GM21360 (cell line): Measurements from ENCODE around the gene PAXIP1.

Experiments
- ATAC-seq: cut with Tn5 transposase; IDR thresholded peaks from one replicate; pipeline ENCODE4 v1.9.1; 2021; ENCODE audit warnings: mild to moderate bottlenecking, moderate library complexity; ENCODE audit not compliant: unreplicated experiment

The PAXIP1 gene

GRCh38 chr7:154997840-154998370 is 5.0 kb downstream of the PAXIP1 start:
- ATAC-seq: no peak

GRCh38 chr7:154996756-154997155 is 6.2 kb downstream of the PAXIP1 start:
- ATAC-seq: no peak

GRCh38 chr7:154996101-154996500 is 6.8 kb downstream of the PAXIP1 start:
- no peak for ATAC-seq

GRCh38 chr7:154994996-154995395 is 7.9 kb downstream of the PAXIP1 start:
- no peak for ATAC-seq

GRCh38 chr7:154990964-154991540 is 11.9 kb downstream of the PAXIP1 start:
- no peak for ATAC-seq

- ATAC-seq: no peak
Observed at GRCh38 chr7:154987571-154987970, 15.4 kb downstream of the PAXIP1 start.

- ATAC-seq: no peak
Observed at GRCh38 chr7:154986200-154986945, 16.6 kb downstream of the PAXIP1 start.

GRCh38 chr7:154985230-154985629 is 17.7 kb downstream of the PAXIP1 start:
- no peak for ATAC-seq

- ATAC-seq: no peak
Observed at GRCh38 chr7:154984601-154985188, 18.2 kb downstream of the PAXIP1 start.

- ATAC-seq: no peak
Observed at GRCh38 chr7:154978017-154978416, 24.9 kb downstream of the PAXIP1 start.

GRCh38 chr7:154977250-154977649 is 25.7 kb downstream of the PAXIP1 start:
- no peak for ATAC-seq

- ATAC-seq: no peak
Observed at GRCh38 chr7:154976844-154977243, 26.1 kb downstream of the PAXIP1 start.

- no peak for ATAC-seq
Observed at GRCh38 chr7:154975984-154976383, 26.9 kb downstream of the PAXIP1 start.

- no peak for ATAC-seq
Observed at GRCh38 chr7:154973381-154973780, 29.5 kb downstream of the PAXIP1 start.

- ATAC-seq: no peak
Observed at GRCh38 chr7:154968336-154969001, 34.5 kb downstream of the PAXIP1 start.

- no peak for ATAC-seq
Observed at GRCh38 chr7:154967401-154967955, 35.4 kb downstream of the PAXIP1 start.

- no peak for ATAC-seq
Observed at GRCh38 chr7:154965014-154965413, 37.9 kb downstream of the PAXIP1 start.

- no peak for ATAC-seq
Observed at GRCh38 chr7:154960063-154960790, 42.7 kb downstream of the PAXIP1 start.

- ATAC-seq: no peak
Observed at GRCh38 chr7:154956427-154956826, 46.5 kb downstream of the PAXIP1 start.

GRCh38 chr7:154953006-154953684 is 49.8 kb downstream of the PAXIP1 start:
- ATAC-seq: no peak
